ENCODE data around the gene MSH5. TPM values are rescaled to one million over a fixed set of nuclear protein-coding genes. Genes with fewer than 3 reads are reported as not detected.

MSH5 gene
- total and polyA plus RNA-seq, 9 of the 15 experiments (the other 6 are each of a cell fraction or from before 2014, with no cell fraction given), result 12.5 to 104 (median 46.6) TPM

DNA sequence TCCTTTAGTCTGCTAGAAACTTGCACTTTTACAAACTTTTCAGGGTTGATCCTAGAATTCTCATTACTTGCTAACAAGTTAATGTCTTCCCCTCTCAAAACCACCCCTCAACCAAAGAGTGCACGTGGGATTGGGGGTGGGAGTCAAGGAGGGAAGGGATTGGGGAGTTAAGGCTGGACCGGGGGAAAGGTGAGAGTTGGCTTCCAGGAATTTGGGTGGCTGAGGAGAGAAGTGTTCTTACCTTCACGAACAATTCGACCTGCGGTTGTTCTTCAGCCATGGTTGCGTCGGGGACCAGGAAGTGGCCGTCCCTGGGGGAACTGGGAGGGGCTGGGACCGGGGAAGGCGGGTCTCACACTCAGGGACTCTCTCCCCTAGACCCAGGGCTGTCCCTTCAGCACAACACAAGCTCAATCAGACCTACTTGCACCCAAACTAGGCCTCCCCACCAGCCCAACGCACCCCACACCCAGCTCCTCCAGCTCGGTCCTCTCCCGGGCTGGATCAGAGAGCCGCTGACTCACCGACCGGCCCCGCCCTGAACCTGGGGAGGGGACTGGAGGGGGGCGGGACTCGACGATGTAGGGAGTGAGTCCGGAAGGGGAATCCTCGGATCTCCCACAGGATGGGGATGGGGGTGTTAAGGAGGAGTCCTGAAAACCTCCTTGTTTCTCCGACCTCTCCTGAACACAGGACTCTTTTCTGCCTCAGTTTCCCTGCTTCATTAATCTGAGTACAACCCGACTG lies 3.6 kb upstream of the MSH5 start, which contains the start of gene CLIC1 (continued):
- peak; percentile 64; the same call in 1 of the 2 replicates for TF ChIP-seq ZNF436 (CRISPR knock-in tag; IDR thresholded peaks at IDR 0.05)
- TF ChIP-seq FOXP4 (CRISPR knock-in tag; IDR thresholded peaks at IDR 0.05; ENCODE audit: borderline replicate concordance), result peak; percentile 72; the same call in 1 of the 2 replicates
- TF ChIP-seq DIDO1 (tag; IDR thresholded peaks at IDR 0.05; ENCODE audit: low read depth), result no peak
- peak; percentile 88; the same call in 1 of the 2 replicates for TF ChIP-seq SP1 (CRISPR knock-in tag; IDR thresholded peaks at IDR 0.05)
- TF ChIP-seq PML (IDR thresholded peaks at IDR 0.05; ENCODE audit: low read length), result peak; percentile 95
- TF ChIP-seq NCOA4 (IDR thresholded peaks at IDR 0.05; ENCODE audit: partially characterized antibody), result peak; percentile 1
- TF ChIP-seq, protein P1, sequence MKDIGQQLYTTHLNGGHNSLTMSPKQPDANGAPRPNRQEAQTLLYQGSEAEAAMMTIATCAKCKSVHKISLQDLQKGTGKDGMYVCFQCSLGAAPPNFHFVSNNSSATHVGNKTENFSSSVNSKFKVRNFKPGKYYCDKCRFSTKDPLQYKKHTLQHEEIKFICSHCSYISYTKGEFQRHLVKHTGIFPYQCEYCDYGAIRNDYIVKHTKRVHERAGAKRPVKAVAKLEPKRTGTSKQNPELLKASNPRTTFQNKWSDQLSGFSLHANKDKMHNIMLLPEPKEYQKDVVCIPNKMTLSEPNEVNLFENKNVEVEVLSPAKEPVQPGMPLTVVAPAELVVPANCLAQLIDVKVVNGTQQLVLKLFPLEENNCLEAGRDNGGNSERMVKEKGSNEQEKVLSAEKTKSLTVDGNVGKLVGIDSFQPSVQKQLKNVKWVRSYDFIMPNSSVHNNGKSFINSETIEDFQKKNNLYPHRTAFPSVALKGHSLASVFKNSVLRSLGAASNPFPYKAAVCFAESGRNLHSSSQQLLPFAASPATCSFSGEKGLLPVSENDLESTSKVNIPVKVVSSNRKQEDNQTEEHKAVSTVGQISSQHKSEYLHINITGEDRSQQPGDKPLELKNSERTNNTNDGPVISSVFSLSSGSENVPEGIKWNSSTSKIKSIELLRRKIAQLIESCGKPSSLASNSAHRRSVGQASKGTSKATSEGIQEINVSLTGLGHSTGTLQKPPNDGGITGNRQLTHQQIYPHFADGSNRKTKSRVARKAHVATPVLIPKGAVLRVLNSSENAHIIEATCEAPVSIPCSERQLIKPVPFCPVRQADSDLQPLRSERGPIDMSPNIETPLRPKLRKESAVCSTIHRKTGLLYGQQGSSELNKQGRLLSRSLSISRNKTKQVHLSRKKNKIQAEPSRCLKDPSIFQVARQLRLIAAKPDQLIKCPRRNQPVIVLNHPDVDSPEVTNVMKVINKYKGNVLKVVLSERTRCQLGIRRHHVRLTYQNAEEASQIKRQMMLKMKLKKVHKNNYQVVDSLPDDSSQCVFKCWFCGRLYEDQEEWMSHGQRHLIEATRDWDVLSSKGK (CRISPR knock-in tag; IDR thresholded peaks at IDR 0.05), result peak; percentile 8; the same call in 1 of the 2 replicates
- TF ChIP-seq ZNF449 (CRISPR knock-in tag; IDR thresholded peaks at IDR 0.05), result 0 out of 2 replicates have a peak, but pooled peaks have one; percentile 47
- TF ChIP-seq BCL6 (CRISPR knock-in tag; IDR thresholded peaks at IDR 0.05), result no peak
- TF ChIP-seq ZNF316 (IDR thresholded peaks at IDR 0.05), result peak; percentile 90
- no peak for TF ChIP-seq ID3 (CRISPR knock-in tag; IDR thresholded peaks at IDR 0.05)
- peak; percentile 62 for TF ChIP-seq ID3 (tag; IDR thresholded peaks at IDR 0.05)
- TF ChIP-seq YY1 (IDR thresholded peaks at IDR 0.05; ENCODE audit: borderline replicate concordance in 1 of 3, control insufficient read depth in 1 of 3, extremely low read depth in 1 of 3, insufficient read depth in 3 of 3, insufficient read length in 1 of 3, insufficient replicate concordance in 2 of 3, low read depth in 1 of 3, low read length in 2 of 3), result peak in 1 of 3 experiments; percentile 75
- peak in 1 of 2 experiments; percentile 92; a peak in 2 of 3 replicates for TF ChIP-seq CBX3 (IDR thresholded peaks at IDR 0.05; ENCODE audit: borderline replicate concordance in 1 of 2, low read length in 2 of 2)
- TF ChIP-seq ZNF695 (CRISPR knock-in tag; IDR thresholded peaks at IDR 0.05), result peak; percentile 78; the same call in 1 of the 2 replicates
- TF ChIP-seq, protein P2, sequence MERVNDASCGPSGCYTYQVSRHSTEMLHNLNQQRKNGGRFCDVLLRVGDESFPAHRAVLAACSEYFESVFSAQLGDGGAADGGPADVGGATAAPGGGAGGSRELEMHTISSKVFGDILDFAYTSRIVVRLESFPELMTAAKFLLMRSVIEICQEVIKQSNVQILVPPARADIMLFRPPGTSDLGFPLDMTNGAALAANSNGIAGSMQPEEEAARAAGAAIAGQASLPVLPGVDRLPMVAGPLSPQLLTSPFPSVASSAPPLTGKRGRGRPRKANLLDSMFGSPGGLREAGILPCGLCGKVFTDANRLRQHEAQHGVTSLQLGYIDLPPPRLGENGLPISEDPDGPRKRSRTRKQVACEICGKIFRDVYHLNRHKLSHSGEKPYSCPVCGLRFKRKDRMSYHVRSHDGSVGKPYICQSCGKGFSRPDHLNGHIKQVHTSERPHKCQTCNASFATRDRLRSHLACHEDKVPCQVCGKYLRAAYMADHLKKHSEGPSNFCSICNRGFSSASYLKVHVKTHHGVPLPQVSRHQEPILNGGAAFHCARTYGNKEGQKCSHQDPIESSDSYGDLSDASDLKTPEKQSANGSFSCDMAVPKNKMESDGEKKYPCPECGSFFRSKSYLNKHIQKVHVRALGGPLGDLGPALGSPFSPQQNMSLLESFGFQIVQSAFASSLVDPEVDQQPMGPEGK (CRISPR knock-in tag; IDR thresholded peaks at IDR 0.05; ENCODE audit: borderline replicate concordance), result peak; percentile 14; the same call in 1 of the 2 replicates
